ENCODE results near the gene LRP5.
A peak's percentile ranks its signal among the peaks of the same experiment; 100 is the strongest.

The LRP5 gene

GRCh38 chr11:68350759-68351449 is 38.5 kb downstream of the LRP5 start:
- Mint-ChIP-seq H3K9me3 (no peaks in the 10 kb centered on the region), H3K27ac (no peak overlapping the region), H3K4me1 (ENCODE audit: low read depth) (no peaks in the 10 kb centered on the region), H3K27me3 (no peaks in the 10 kb centered on the region), H3K4me3 (no peak overlapping the region), H3K36me3 (ENCODE audit: low read depth) (no peaks in the 10 kb centered on the region)
- DNase-seq = no peak

GRCh38 chr11:68351450-68352275 is 39.3 kb downstream of the LRP5 start:
- H3K4me1 Mint-ChIP-seq (ENCODE audit: low read depth) = no peaks in the 10 kb centered on the region
- H3K4me3 Mint-ChIP-seq = no peak overlapping the region
- DNase-seq = no peak
- no peaks in the 10 kb centered on the region for H3K36me3 Mint-ChIP-seq (ENCODE audit: low read depth)
- H3K9me3 Mint-ChIP-seq = no peaks in the 10 kb centered on the region
- H3K27ac Mint-ChIP-seq = no peak overlapping the region
- no peaks in the 10 kb centered on the region for H3K27me3 Mint-ChIP-seq

GRCh38 chr11:68352591-68352990 is 40.2 kb downstream of the LRP5 start:
- no peak overlapping the region for H3K4me3 Mint-ChIP-seq
- H3K27me3 Mint-ChIP-seq = no peaks in the 10 kb centered on the region
- no peaks in the 10 kb centered on the region for H3K4me1 Mint-ChIP-seq (ENCODE audit: low read depth)
- no peak for DNase-seq
- peaks cover 2% of the 10 kb centered on the region for H3K36me3 Mint-ChIP-seq (ENCODE audit: low read depth)
- no peaks in the 10 kb centered on the region for H3K9me3 Mint-ChIP-seq
- H3K27ac Mint-ChIP-seq = no peak overlapping the region

DNA sequence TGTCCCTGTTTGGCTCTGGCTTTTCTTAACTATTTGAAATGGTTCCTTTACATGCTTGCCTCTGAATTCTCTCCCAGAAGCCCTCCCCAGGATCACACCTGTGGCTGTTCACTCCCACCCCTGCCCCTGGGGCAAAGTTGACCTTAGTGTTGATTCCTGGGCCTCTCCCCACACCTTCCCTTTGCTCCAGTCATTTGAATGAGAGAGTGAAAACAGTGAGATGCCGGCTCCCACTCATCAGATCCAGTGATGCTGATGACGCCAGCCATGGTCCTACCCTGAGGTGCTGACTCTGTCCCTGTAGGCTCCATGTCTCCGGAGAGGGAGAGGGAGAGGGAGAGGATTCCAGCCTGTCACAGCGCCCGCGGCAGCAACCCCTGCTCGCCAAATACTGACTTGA is 40.7 kb downstream of the LRP5 start:
- H3K36me3 Mint-ChIP-seq (ENCODE audit: low read depth) = peaks cover 4% of the 10 kb centered on the region
- H3K4me1 Mint-ChIP-seq (ENCODE audit: low read depth) = no peaks in the 10 kb centered on the region
- H3K9me3 Mint-ChIP-seq = no peaks in the 10 kb centered on the region
- no peak overlapping the region for H3K27ac Mint-ChIP-seq
- DNase-seq = no peak
- H3K27me3 Mint-ChIP-seq = no peaks in the 10 kb centered on the region
- no peak overlapping the region for H3K4me3 Mint-ChIP-seq

DNA sequence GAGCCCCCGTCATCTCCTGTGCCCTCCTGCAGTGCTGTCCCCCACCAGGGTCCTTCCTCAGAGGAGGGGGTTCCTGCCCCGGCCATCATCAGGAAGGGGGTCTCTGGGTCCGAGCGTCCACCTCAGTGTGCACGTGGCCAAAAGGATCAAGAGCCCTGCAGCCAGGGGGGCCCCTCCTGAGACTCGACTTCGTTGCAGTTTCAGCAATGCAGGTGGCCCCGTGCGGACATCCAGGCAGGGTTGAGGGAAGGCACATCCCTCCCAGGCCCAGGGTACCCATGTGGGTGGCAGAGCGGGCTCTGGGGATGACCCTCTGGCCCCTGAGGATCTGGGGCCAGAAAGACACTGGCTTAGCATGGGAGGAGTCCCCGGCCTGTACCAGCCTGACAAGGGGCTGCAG is 41.3 kb downstream of the LRP5 start:
- no peak overlapping the region for H3K4me3 Mint-ChIP-seq
- no peaks in the 10 kb centered on the region for H3K27me3 Mint-ChIP-seq

DNA sequence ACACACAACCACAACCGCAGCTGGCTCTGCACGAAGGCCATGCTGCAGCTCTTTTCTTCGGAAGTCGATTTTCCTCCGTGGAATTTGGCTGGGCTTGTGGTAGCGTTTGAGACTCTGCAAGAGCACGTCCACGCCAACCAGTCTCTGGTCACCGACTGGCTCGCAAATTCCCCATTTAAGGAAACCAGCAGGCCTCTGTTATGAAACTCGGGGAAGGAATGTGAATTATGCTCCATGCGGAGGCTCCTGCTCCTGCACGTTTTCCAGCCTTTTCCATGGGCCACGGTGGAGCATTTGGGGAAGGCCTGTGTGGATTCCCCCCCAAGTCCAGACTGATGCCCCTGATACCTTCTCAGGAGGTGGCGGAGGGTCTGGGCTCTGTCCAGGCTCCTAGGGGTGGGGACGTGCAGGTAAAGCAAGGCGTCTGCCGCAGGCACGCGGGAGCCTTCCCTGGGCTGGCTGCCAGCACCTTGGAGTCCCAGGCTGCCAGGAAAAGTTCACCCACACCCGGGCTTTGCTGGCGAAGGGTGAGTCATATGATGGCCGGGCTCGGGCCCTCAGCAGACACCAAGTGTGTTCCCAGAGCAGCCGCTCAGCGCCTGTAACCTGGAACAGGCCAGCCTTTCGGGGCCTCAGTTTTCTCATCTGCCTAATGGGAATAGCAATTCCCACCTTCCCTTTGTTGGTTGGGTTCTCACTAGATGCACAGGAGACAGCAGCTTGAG is 41.9 kb downstream of the LRP5 start:
- Mint-ChIP-seq H3K4me1 (ENCODE audit: low read depth) (no peaks in the 10 kb centered on the region), H3K27me3 (no peaks in the 10 kb centered on the region), H3K27ac (no peak overlapping the region), H3K9me3 (no peaks in the 10 kb centered on the region), H3K4me3 (no peak overlapping the region), H3K36me3 (ENCODE audit: low read depth) (peaks cover 12% of the 10 kb centered on the region)
- no peak for DNase-seq

More for the DNA sequence above, 41.3 kb downstream of the LRP5 start:
- DNase-seq = no peak
- Mint-ChIP-seq H3K9me3 (no peaks in the 10 kb centered on the region), H3K36me3 (ENCODE audit: low read depth) (peaks cover 9% of the 10 kb centered on the region), H3K27ac (no peak overlapping the region), H3K4me1 (ENCODE audit: low read depth) (no peaks in the 10 kb centered on the region)

DNA sequence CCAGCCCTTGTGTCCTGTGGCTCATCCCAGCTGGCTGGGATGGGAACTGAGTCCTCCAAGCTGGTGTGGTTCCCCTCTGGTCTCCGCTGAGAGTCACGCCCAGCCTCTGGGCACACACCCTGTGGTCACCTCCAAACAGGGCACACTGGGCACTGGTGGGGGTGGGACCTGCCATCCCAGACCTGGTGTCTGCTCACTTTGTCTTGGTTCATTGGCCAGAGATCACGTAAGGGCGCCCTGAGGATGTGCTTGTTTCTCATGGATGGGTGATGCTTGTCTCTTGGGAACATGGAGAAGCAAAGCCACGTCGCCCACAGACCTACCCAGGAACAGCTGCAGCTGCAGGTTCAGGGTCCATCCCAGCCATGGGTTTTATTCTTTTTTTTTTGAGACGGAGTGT is 43.1 kb downstream of the LRP5 start:
- Mint-ChIP-seq H3K4me3 (no peak overlapping the region), H3K9me3 (no peaks in the 10 kb centered on the region), H3K4me1 (ENCODE audit: low read depth) (no peaks in the 10 kb centered on the region), H3K36me3 (ENCODE audit: low read depth) (peaks cover 13% of the 10 kb centered on the region), H3K27me3 (no peaks in the 10 kb centered on the region), H3K27ac (no peak overlapping the region)
- DNase-seq = no peak

DNA sequence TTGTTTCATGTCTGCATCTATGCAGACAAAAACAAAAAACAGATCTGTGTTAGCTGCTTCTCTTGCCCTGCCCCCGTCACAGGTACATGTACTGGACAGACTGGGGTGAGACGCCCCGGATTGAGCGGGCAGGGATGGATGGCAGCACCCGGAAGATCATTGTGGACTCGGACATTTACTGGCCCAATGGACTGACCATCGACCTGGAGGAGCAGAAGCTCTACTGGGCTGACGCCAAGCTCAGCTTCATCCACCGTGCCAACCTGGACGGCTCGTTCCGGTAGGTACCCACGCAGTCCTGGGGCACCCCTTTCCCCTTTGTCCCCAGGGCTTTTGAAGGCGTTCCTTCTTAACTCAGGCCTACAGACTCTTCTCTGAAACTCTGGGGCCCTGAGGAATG is 45.2 kb downstream of the LRP5 start:
- Mint-ChIP-seq H3K9me3 (no peaks in the 10 kb centered on the region), H3K27ac (no peak overlapping the region), H3K36me3 (ENCODE audit: low read depth) (peaks cover 13% of the 10 kb centered on the region), H3K4me3 (no peak overlapping the region), H3K27me3 (no peaks in the 10 kb centered on the region), H3K4me1 (ENCODE audit: low read depth) (no peaks in the 10 kb centered on the region)
- DNase-seq = no peak

DNA sequence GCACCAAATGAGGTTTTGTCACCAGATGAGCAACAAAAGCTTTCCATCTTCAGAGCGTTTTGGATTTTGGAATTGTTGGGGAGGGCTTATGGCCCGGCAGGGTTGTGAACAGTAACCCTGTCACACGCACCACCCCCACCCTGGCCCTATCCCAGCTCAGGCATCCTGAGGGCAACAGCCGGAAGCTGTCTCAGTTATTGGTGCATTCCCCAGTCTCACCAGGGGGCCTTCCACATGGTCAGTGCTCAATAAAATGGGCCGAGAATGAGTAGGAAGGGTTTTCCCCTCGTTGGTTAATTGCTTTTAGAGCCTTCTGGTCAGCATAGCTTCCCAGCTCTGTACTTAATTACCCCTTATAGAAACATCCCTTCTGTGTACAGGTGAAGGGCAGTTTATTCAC is 46.0 kb downstream of the LRP5 start:
- no peaks in the 10 kb centered on the region for H3K9me3 Mint-ChIP-seq
- H3K36me3 Mint-ChIP-seq (ENCODE audit: low read depth) = peaks cover 13% of the 10 kb centered on the region
- H3K27me3 Mint-ChIP-seq = no peaks in the 10 kb centered on the region
- no peak for DNase-seq
- H3K27ac Mint-ChIP-seq = no peak overlapping the region
- H3K4me3 Mint-ChIP-seq = no peak overlapping the region
- H3K4me1 Mint-ChIP-seq (ENCODE audit: low read depth) = no peaks in the 10 kb centered on the region

- no peak for DNase-seq
- Mint-ChIP-seq H3K27ac (no peak overlapping the region), H3K4me3 (no peak overlapping the region), H3K36me3 (ENCODE audit: low read depth) (peaks cover 13% of the 10 kb centered on the region), H3K27me3 (no peaks in the 10 kb centered on the region), H3K4me1 (ENCODE audit: low read depth) (peaks cover 2% of the 10 kb centered on the region), H3K9me3 (no peaks in the 10 kb centered on the region)
These were observed 49.3 kb downstream of the LRP5 start for GRCh38 chr11:68361702-68362101.

- Mint-ChIP-seq H3K4me3 (no peak overlapping the region), H3K27me3 (no peaks in the 10 kb centered on the region), H3K27ac (no peak overlapping the region), H3K4me1 (ENCODE audit: low read depth) (peaks cover 2% of the 10 kb centered on the region), H3K9me3 (no peaks in the 10 kb centered on the region), H3K36me3 (ENCODE audit: low read depth) (peaks cover 11% of the 10 kb centered on the region)
- DNase-seq = no peak
These were observed 50.5 kb downstream of the LRP5 start for GRCh38 chr11:68362801-68363379.

GRCh38 chr11:68363776-68364175 is 51.4 kb downstream of the LRP5 start:
- Mint-ChIP-seq H3K27ac (no peak overlapping the region), H3K36me3 (ENCODE audit: low read depth) (peaks cover 7% of the 10 kb centered on the region), H3K27me3 (no peaks in the 10 kb centered on the region), H3K4me1 (ENCODE audit: low read depth) (peaks cover 2% of the 10 kb centered on the region), H3K9me3 (no peaks in the 10 kb centered on the region), H3K4me3 (no peak overlapping the region)
- no peak for DNase-seq

GRCh38 chr11:68364581-68364980 is 52.2 kb downstream of the LRP5 start:
- H3K4me3 Mint-ChIP-seq = no peak overlapping the region
- H3K27ac Mint-ChIP-seq = no peak overlapping the region

GRCh38 chr11:68365943-68366435 is 53.6 kb downstream of the LRP5 start:
- peaks cover 3% of the 10 kb centered on the region for H3K36me3 Mint-ChIP-seq (ENCODE audit: low read depth)
- DNase-seq = no peak
- peaks cover 2% of the 10 kb centered on the region for H3K4me1 Mint-ChIP-seq (ENCODE audit: low read depth)
- no peak overlapping the region for H3K4me3 Mint-ChIP-seq
- no peaks in the 10 kb centered on the region for H3K27me3 Mint-ChIP-seq
- peak overlapping the region; percentile 26 for H3K27ac Mint-ChIP-seq
- no peaks in the 10 kb centered on the region for H3K9me3 Mint-ChIP-seq

More at GRCh38 chr11:68364581-68364980, 52.2 kb downstream of the LRP5 start:
- DNase-seq = no peak
- H3K4me1 Mint-ChIP-seq (ENCODE audit: low read depth) = peaks cover 2% of the 10 kb centered on the region
- no peaks in the 10 kb centered on the region for H3K27me3 Mint-ChIP-seq
- H3K9me3 Mint-ChIP-seq = no peaks in the 10 kb centered on the region
- H3K36me3 Mint-ChIP-seq (ENCODE audit: low read depth) = peaks cover 3% of the 10 kb centered on the region
